Lower leg skin (tissue), 4 donors: ENCODE results near the gene MYCL. TPM values are rescaled to one million over a fixed set of nuclear protein-coding genes. Genes with fewer than 3 reads are reported as not detected.
"Not testable (repeated sequence)": the region's sequence is repeated elsewhere in the genome, so short reads cannot be mapped to it uniquely, and the experiment has no call there.

Experiments used
- DNase-seq, 2 donors: peaks; one replicate each; pipeline ENCODE4 v3.0.0-alpha.2; 2019; ENCODE audit warnings: low spot score in 2 of 2
- H3K4me3 ChIP-seq: fragments of 200-600 bp; sonication (generic); 2 replicates; pipeline ENCODE4 v1.5.1; 2017; ENCODE audit warnings: mild to moderate bottlenecking, low read depth; ENCODE audit not compliant: poor library complexity, severe bottlenecking
- CTCF ChIP-seq, 3 donors: fragments of 450-650 bp; IDR thresholded peaks; one replicate each; pipeline ENCODE4 v1.5.1; 2016; ENCODE audit warnings: antibody characterized with exemption in 3 of 3, mild to moderate bottlenecking in 3 of 3, moderate library complexity in 2 of 3
- POLR2A ChIP-seq, 2 donors: fragments of 450-650 bp; IDR thresholded peaks; one replicate each; pipeline ENCODE4 v1.6.1; 2016 to 2017; ENCODE audit warnings: antibody characterized with exemption in 2 of 2, mild to moderate bottlenecking in 1 of 2, moderate library complexity in 1 of 2
- WGBS, 2 donors: methylation state at CpG; one replicate each; pipeline ENCODE4 v1.1.5; 2018; 5-methylcytosine and 5-hydroxymethylcytosine counted together
- intact Hi-C: fragments of 100-400 bp; cut with DNase I; formaldehyde crosslinking; loops from one replicate; pipeline ENCODE4 v1.15.0; 2023; ENCODE audit warnings: low total_unique reads
- total RNA-seq, 4 donors: library from RNA; depleted of rRNA; stranded (reverse); fragments of >200 nt; gene quantifications; one replicate each; pipeline ENCODE4 v1.1.0, GENCODE V29; 2016

The MYCL gene
- total RNA-seq, 4 donors from 2014 or later: 66.9 to 178 (median 123) TPM

- TF ChIP-seq POLR2A (IDR thresholded peaks at IDR 0.05) (no peak), CTCF (IDR thresholded peaks at IDR 0.05) (no peak)
- no peak for DNase-seq
- intact Hi-C loops: no loop called here
- 72 to 76% methylated on average over 2 of the region's 2 CpGs for WGBS, 2 donors
- H3K4me3 ChIP-seq: no peak overlapping the region
Observed at GRCh38 chr1:39925721-39926342, 24.1 kb upstream of the MYCL start.

GRCh38 chr1:39922251-39922688 is 20.6 kb upstream of the MYCL start:
- no peak overlapping the region for H3K4me3 ChIP-seq
- WGBS, 2 donors: 53 to 55% methylated on average over 25 of the region's 25 CpGs
- DNase-seq: no peak
- TF ChIP-seq CTCF (IDR thresholded peaks at IDR 0.05): no peak
- no peak for TF ChIP-seq POLR2A (IDR thresholded peaks at IDR 0.05)
- intact Hi-C loops: no loop called here

- 21 to 26% methylated on average over 3 of the region's 3 CpGs for WGBS, 2 donors
- DNase-seq: no peak
- TF ChIP-seq POLR2A (IDR thresholded peaks at IDR 0.05): no peak
- TF ChIP-seq CTCF (IDR thresholded peaks at IDR 0.05): no peak
- intact Hi-C loops: no loop called here
- H3K4me3 ChIP-seq: no peak overlapping the region
Observed at GRCh38 chr1:39919545-39919944, 17.8 kb upstream of the MYCL start.

- intact Hi-C loops: loop anchor here (2.0 kb wide), 1 partner anchor 55 kb away; no protein-coding TSS in a partner anchor
- TF ChIP-seq POLR2A (IDR thresholded peaks at IDR 0.05) (no peak), CTCF (IDR thresholded peaks at IDR 0.05) (no peak)
- DNase-seq: no peak
- H3K4me3 ChIP-seq: no peak overlapping the region
- 87 to 91% methylated on average over 2 of the region's 2 CpGs for WGBS, 2 donors
Observed at GRCh38 chr1:39917825-39918224, 16.1 kb upstream of the MYCL start.

- TF ChIP-seq CTCF (IDR thresholded peaks at IDR 0.05): no peak
- TF ChIP-seq POLR2A (IDR thresholded peaks at IDR 0.05): no peak
- 82% methylated on average over 5 to 6 of the region's 6 CpGs for WGBS, 2 donors
- no peak for DNase-seq
- intact Hi-C loops: loop anchor here (2.0 kb wide), 1 partner anchor 57 kb away; no protein-coding TSS in a partner anchor
- H3K4me3 ChIP-seq: no peak overlapping the region
Observed at GRCh38 chr1:39915499-39916129, 13.9 kb upstream of the MYCL start.

- no CpG with 5 or more reads among the region's 30 CpGs for WGBS, 2 donors
- DNase-seq, H3K4me3 ChIP-seq, intact Hi-C loops: not testable (repeated sequence)
Observed at GRCh38 chr1:39913136-39913535, 11.4 kb upstream of the MYCL start.
